NOMO-1 (cell line): Measurements from ENCODE around the gene WSCD1.

ENCODE experiments used
- DNase-seq, 2 experiments: peaks; one replicate each; lab custom pipeline; 2025; ENCODE audit not compliant: unreplicated experiment in 2 of 2; lab: John Stamatoyannopoulos, UW

The WSCD1 gene

DNA sequence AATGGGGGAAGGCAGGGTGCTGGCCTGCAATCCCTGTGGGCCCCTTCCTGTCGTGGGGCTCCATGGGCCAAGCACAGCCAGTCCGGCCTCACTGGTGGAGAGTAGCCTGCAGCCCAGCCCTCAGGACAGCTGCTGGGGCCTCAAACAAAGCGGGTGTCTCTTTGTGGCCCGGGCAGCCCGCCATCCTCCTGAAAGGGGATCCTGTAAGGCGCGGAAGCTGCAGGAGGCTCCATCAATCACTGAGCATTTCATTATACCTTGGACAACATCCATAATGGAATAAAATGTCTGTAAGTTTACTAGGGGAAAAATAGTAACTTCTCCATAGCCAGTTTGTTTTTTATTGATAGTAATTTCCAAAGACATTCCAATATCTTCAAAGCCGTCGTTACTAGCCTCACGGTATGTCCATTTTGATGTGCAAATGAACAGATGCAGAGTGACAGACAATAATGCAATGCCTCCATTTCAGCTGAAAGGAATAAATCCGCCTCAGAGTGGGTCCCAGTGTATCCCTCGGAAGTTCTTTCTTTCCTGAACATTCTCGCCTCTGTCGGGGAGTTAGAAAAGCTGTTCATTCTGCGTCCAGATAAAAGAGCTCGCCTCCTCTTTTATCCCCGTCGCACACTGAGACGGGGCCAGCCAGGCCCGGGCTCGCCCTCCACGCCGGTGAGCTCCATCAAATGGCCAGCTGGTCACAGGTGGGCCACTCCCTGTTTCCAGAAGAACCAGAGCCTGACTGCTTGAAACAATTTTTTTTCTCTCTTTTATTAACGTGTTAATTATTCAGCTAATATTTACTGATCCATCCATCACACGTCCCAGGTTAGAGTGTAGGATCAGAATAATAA, 14.4 kb downstream of the WSCD1 start:
- no peak for DNase-seq

- DNase-seq = no peak
Measured at GRCh38 chr17:6085812-6086211, 15.6 kb downstream of the WSCD1 start.

DNA sequence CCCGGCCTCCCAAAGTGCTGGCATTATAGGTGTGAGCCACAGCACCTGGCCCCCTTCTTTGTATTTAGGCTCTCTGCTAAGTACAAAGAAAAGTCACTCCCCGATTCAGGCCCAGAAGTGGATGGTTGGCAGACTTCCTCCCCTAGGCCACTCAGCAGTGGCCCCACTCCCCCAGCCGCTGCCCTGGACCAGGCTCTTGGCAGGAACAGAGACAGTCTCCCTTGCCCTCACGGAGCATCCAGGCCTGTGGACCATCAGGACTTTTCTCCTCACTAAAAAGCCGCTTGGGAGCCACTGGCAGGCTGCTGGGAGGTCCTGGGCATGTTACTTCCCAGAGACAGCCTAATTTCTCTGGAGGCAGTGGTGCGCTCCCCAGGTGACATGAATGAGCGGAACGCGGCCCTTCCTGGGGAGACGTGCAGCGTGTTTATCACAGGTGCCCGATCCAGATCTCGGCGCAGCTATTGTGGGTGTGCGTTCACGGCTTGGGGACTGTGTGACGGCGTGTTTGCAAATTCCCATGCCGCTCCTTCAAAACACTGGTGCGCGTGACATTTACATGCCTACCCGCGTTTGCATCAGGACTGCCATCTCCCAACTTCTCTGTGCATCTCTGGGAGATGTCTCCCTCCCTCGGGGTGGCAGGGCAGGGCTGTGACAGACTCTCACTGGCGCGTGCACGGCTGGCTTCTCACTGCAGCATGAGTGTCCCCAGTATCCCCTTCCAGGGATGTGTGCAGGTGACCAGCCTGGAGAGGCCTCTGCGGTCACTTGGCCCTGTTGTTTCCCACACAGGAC, 16.6 kb downstream of the WSCD1 start:
- DNase-seq = no peak

- no peak for DNase-seq
Measured at GRCh38 chr17:6088141-6088540, 18.0 kb downstream of the WSCD1 start.

DNA sequence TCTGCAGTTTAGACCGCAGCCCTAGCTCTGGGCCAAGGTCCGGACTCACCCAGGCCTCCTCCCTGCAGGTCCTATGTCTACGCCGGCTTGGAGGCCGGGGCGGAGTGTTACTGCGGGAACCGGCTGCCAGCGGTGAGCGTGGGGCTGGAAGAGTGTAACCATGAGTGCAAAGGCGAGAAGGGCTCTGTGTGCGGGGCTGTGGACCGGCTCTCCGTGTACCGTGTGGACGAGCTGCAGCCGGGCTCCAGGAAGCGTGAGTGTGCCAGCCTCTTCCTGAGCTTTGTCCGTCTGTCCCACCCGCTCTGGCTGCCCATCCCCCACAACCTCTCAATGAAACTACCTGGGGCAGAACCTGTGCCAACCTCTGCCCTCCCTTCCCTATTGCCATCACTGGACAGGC, 20.1 kb downstream of the WSCD1 start:
- no peak for DNase-seq

GRCh38 chr17:6092182-6092902, 22.2 kb downstream of the WSCD1 start:
- DNase-seq = no peak

DNA sequence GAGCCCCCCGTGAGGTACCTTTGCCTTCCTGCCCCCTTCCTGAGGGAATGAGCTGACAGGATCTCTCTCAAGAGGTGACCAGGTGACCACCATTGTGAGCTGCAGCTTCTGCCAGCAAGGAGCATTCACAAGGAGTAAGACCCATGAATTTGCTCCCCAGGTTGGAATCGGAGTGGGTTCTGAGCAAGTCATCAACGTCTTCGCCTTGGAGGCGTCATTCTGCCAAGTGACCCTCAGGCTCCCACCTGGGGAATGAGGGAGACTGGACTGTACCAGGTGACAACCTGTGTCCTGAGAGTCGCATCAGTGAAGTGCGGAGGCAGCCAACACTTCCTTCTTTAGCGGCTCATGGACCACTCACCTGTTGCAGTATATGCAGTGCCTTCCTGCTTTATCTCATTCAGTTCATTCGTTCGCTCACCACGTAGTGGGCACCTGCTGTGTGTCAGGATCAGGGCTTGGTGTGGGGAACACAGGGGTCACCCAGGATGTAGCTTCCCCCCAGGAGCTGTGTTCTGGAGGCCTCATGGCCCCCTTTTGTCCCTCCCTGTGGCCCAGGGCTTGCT, 22.8 kb downstream of the WSCD1 start:
- DNase-seq = no peak

- DNase-seq = no peak
Measured at GRCh38 chr17:6094453-6094852, 24.3 kb downstream of the WSCD1 start.

DNA sequence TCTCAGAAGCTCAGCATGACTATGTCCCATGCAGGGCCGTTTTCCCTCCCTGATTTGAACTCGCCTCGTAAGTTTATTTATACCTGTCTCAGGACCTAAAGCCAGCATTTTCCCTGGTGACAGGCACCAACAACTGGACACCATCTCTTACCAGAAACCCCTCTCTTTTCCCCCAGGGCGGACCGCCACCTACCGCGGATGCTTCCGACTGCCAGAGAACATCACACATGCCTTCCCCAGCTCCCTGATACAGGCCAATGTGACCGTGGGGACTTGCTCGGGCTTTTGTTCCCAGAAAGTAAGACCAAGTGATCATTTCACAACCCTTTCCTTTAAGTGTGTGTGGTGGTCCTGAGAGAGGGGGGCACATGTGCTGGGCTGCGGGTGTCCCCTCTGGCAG, 24.7 kb downstream of the WSCD1 start:
- no peak for DNase-seq

DNA sequence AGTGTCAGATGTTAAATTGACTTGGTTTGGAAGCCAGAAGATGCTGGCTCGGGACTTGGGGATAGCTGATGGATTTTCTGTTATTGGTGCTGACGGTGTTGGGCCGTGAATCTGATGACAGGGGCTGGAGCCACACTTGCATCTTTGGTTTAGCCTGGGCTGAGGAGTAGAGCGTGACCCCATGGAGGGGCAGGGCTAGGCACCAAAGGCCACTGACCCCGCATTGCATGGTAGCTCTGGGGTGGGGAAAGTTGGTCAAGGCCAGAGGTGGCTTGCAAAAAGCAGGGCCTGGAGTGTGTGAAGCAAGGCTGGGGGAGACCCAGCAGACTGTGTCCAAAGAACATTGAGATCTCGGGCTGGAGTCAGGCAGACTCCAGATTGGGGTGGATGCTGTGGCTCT, 25.3 kb downstream of the WSCD1 start:
- DNase-seq = no peak

DNA sequence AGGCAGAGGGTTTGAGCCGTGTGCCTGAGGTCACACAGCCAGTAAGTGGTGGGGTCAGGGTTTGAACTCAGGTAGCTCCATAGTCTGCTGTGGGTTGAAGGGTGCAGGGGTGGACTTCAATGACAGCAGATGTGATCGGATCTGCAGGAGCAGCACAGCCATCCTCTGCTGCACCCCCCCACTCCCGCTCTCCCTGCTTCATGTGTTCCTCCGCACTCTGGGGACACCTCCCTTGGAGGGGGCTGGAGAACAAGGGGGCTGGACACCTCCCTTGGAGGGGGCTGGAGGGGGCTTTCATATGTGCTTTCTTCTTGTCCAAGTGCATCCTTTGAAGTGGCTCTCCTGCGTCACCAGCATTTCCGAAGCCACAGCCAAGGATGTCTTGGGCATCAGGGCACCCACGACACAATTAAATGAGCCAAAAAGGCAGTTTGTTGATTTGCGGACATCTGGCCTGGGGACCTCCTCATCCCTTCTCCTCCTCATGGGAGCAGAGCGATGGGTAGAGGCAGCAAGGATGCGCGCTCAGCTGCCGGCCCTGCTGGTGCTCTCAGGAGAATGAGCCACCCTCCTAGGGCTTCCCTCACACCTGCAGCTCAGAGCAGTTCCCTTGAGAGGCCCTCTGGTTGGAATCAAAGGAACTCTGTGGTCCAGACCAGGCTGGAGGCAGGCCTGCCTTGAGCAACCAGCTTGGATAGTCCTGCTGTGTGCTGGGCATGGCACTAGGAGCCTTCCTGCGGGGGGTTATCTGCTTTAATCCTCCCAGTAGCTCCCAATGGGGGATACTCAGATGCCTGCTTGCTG, 26.2 kb downstream of the WSCD1 start:
- DNase-seq = no peak

- no peak for DNase-seq
Measured at GRCh38 chr17:6097005-6097279, 26.8 kb downstream of the WSCD1 start.

GRCh38 chr17:6098050-6098822, 28.1 kb downstream of the WSCD1 start:
- no peak for DNase-seq

DNA sequence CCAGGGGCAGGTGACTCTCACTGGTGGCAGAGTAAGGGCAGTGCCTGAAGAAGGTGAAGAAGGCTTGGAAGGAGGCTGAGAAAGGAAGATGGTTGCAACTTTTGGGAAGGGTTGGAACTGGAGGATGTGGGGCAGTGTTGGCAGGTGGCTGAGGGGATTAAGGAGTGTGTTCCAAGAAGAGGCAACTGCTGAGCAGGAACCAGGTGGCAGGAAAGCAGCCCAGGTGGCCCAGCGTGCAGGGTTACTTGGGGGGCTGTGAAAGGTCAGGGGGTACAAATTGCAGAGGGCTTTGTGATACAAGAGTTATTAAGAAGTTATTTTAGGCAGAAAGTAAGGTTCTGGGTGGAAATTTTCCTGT, 28.6 kb downstream of the WSCD1 start:
- DNase-seq = no peak

GRCh38 chr17:6099492-6099891, 29.3 kb downstream of the WSCD1 start:
- no peak for DNase-seq

- no peak for DNase-seq
Measured at GRCh38 chr17:6100146-6100545, 30.0 kb downstream of the WSCD1 start.

GRCh38 chr17:6100891-6101500, 30.8 kb downstream of the WSCD1 start:
- DNase-seq = no peak

DNA sequence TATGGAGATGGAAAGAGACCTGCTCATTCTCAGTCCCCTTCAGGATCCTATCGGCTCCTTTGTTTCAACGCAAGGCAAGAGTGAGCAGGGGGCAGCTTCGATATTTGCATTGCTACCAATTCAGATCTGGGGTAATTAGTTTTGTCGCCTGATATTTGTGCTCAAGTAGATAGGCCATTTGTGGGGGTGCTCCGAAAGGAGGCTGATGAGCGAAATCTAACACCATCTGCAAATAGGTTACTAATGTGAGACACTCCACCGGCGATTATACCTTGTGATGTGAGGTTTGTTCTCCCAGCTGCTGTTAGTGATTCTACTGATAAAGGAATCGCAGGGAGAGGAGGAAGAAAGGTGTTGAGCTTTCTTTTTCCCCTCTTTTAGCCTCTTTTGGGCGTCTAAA, 31.5 kb downstream of the WSCD1 start:
- no peak for DNase-seq

DNA sequence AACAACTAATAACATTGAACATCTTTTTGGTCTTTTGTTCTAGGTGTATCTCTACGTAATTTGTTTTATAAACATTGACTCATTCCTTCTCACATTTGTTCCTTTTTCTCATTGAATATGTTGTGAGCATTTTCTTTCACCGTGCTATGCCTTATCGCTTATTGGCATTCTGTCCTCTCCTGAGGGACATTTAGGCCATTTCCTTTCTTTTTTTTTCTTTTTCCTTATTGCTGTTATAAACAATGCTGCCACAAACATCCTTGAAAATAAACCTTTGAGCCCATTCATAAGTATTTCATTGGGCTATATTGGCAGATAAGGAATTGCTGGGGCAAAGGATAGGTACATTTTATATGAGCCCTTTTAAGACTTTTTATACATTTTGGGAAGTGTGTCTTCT, 32.4 kb downstream of the WSCD1 start:
- no peak for DNase-seq
